Endodermal cell (in vitro differentiated cells): ENCODE measurements around the gene ASTN2. TPM values are rescaled to one million over a fixed set of nuclear protein-coding genes. Genes with fewer than 3 reads are reported as not detected.

Experiments
- DNase-seq: peaks from one replicate; pipeline ENCODE4 v3.0.0-alpha.2; 2017
- H3K27ac ChIP-seq: 2 replicates; pipeline ENCODE4 v1.5.1; 2013; ENCODE audit warnings: mild to moderate bottlenecking, low read depth, low read length, moderate library complexity
- H3K27me3 ChIP-seq: 2 replicates; pipeline ENCODE4 v1.6.1; 2013; ENCODE audit warnings: mild to moderate bottlenecking, low read length, moderate library complexity; ENCODE audit not compliant: insufficient read depth, control insufficient read depth, poor library complexity, severe bottlenecking
- H3K36me3 ChIP-seq: 2 replicates; pipeline ENCODE4 v1.7.0; 2013; ENCODE audit warnings: mild to moderate bottlenecking, low read length, moderate library complexity; ENCODE audit not compliant: control insufficient read depth, insufficient read depth
- H3K4me1 ChIP-seq: one replicate; pipeline ENCODE4 v1.7.0; 2013; ENCODE audit warnings: low read length; ENCODE audit not compliant: control insufficient read depth, insufficient read depth
- H3K4me3 ChIP-seq: 2 replicates; pipeline ENCODE4 v1.5.1; 2013; ENCODE audit warnings: mild to moderate bottlenecking, low read length, moderate library complexity
- H3K9ac ChIP-seq: 2 replicates; pipeline ENCODE4 v1.6.1; 2013; ENCODE audit warnings: mild to moderate bottlenecking, low read length, moderate library complexity; ENCODE audit not compliant: poor library complexity, severe bottlenecking; ENCODE audit errors: extremely low read depth
- H3K9me3 ChIP-seq: 2 replicates; pipeline ENCODE4 v1.6.1; 2013; ENCODE audit warnings: mild to moderate bottlenecking, low read length, moderate library complexity; ENCODE audit not compliant: control insufficient read depth
- H3K27ac Mint-ChIP-seq: 2 replicates; pipeline ENCODE4 v1.8.0; 2020; ENCODE audit warnings: mixed read lengths
- H3K27me3 Mint-ChIP-seq: 2 replicates; pipeline ENCODE4 v1.8.0; 2021; ENCODE audit warnings: mild to moderate bottlenecking, mixed read lengths; ENCODE audit not compliant: insufficient read depth
- H3K36me3 Mint-ChIP-seq: 2 replicates; pipeline ENCODE4 v1.8.0; 2020; ENCODE audit warnings: low read depth, mixed read lengths
- H3K4me1 Mint-ChIP-seq: 2 replicates; pipeline ENCODE4 v1.8.0; 2020; ENCODE audit warnings: mixed read lengths
- H3K4me3 Mint-ChIP-seq: 2 replicates; pipeline ENCODE4 v1.8.0; 2020; ENCODE audit warnings: mild to moderate bottlenecking, moderate library complexity, mixed read lengths
- H3K9me3 Mint-ChIP-seq: 2 replicates; pipeline ENCODE4 v1.8.0; 2020; ENCODE audit warnings: mild to moderate bottlenecking, mixed read lengths
- WGBS, 2 experiments: methylation state at CpG; one replicate each; pipeline versions ENCODE4 v1.1.5 to v1.1.7; 2013; ENCODE audit warnings: missing lambda C conversion rate in 2 of 2, mixed read lengths in 1 of 2; ENCODE audit not compliant: insufficient coverage in 1 of 2, insufficient read length in 1 of 2; 5-methylcytosine and 5-hydroxymethylcytosine counted together
- total RNA-seq, 2 donors: library from RNA; stranded (reverse); fragmentation: NEBNext Ultra II Directional in 1 of 2; extraction: Animal tissue kit (Norgen Biotek cat#: 25700) in 1 of 2; gene quantifications; 2 replicates in 1 of 2; 3 replicates in 1 of 2; pipeline ENCODE4 v1.2.1, GENCODE V29; 2021
- TF ChIP-seq, protein P1 (sequence below): fragments of 200-600 bp; sonication (generic); conservative IDR thresholded peaks from 2 replicates; pipeline ENCODE4 v1.5.0; 2021; ENCODE audit warnings: antibody characterized with exemption, mild to moderate bottlenecking

The ASTN2 gene
- total RNA-seq, 2 donors from 2014 or later, result 8.9 to 10.4 TPM

DNA sequence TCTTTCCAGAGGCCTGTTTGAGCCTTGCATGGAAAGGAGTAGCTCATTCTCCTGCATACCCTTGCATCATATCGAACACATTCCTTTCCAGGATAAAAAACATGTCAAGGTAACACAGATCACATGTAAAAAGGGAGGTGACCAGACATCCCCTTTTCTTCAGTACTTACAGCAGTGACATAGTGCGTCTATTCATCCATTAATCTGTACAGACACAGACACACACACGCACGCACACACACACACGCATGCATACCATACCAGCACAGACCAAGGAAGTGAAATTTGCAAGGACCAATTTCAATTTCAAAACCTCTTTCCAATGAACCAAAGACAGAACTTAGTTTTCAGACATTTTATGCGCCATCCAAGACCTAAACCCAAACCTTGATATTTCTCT, 1005.2 kb downstream of the ASTN2 start:
- no peak overlapping the region for H3K4me3 Mint-ChIP-seq
- Histone ChIP-seq H3K27ac (no peak overlapping the region), H3K36me3 (no peaks in the 10 kb centered on the region), H3K27me3 (peaks cover 72% of the 10 kb centered on the region), H3K4me3 (no peak overlapping the region), H3K9ac (no peak overlapping the region), H3K9me3 (no peaks in the 10 kb centered on the region), H3K4me1 (no peaks in the 10 kb centered on the region)
- no peaks in the 10 kb centered on the region for H3K9me3 Mint-ChIP-seq
- no peak overlapping the region for H3K27ac Mint-ChIP-seq
- peaks cover 61% of the 10 kb centered on the region for H3K27me3 Mint-ChIP-seq
- TF ChIP-seq, protein P1, sequence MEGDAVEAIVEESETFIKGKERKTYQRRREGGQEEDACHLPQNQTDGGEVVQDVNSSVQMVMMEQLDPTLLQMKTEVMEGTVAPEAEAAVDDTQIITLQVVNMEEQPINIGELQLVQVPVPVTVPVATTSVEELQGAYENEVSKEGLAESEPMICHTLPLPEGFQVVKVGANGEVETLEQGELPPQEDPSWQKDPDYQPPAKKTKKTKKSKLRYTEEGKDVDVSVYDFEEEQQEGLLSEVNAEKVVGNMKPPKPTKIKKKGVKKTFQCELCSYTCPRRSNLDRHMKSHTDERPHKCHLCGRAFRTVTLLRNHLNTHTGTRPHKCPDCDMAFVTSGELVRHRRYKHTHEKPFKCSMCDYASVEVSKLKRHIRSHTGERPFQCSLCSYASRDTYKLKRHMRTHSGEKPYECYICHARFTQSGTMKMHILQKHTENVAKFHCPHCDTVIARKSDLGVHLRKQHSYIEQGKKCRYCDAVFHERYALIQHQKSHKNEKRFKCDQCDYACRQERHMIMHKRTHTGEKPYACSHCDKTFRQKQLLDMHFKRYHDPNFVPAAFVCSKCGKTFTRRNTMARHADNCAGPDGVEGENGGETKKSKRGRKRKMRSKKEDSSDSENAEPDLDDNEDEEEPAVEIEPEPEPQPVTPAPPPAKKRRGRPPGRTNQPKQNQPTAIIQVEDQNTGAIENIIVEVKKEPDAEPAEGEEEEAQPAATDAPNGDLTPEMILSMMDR, result no peak
- 67 to 77% methylated on average over 5 to 6 of the region's 6 CpGs for WGBS, 2 experiments
- peaks cover 5% of the 10 kb centered on the region for H3K4me1 Mint-ChIP-seq
- no peaks in the 10 kb centered on the region for H3K36me3 Mint-ChIP-seq
- no peak for DNase-seq

DNA sequence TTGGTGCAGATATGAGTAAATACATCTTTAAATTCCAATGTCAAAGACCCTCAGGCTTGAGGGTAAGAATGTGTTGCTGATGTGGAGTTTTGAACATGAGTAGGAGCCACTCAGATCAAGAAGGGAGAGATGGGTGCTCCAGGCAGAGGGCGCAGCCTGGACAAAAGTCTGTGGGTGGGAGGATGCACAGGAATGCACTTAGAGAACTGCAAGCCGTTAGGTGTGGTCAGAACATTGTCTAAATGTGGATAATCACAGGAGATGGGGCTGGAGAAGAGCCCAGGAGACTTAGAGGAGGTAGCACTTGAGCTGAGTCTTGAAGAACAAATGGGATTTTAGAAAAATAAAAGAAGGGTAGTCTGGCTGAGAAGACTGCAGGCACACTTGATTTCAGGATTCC, 1005.7 kb downstream of the ASTN2 start:
- no peaks in the 10 kb centered on the region for H3K9me3 Mint-ChIP-seq
- no peaks in the 10 kb centered on the region for H3K36me3 Mint-ChIP-seq
- peaks cover under 1% of the 10 kb centered on the region for H3K4me1 Mint-ChIP-seq
- Histone ChIP-seq H3K4me3 (no peak overlapping the region), H3K27me3 (peaks cover 73% of the 10 kb centered on the region), H3K9ac (no peak overlapping the region), H3K4me1 (no peaks in the 10 kb centered on the region), H3K36me3 (no peaks in the 10 kb centered on the region), H3K9me3 (no peaks in the 10 kb centered on the region), H3K27ac (no peak overlapping the region)
- H3K27ac Mint-ChIP-seq, result no peak overlapping the region
- WGBS, 2 experiments, result 90 to 100% methylated on average over 1 to 2 of the region's 2 CpGs
- TF ChIP-seq, protein P1, result no peak
- no peak overlapping the region for H3K4me3 Mint-ChIP-seq
- peaks cover 63% of the 10 kb centered on the region for H3K27me3 Mint-ChIP-seq
- DNase-seq, result no peak

DNA sequence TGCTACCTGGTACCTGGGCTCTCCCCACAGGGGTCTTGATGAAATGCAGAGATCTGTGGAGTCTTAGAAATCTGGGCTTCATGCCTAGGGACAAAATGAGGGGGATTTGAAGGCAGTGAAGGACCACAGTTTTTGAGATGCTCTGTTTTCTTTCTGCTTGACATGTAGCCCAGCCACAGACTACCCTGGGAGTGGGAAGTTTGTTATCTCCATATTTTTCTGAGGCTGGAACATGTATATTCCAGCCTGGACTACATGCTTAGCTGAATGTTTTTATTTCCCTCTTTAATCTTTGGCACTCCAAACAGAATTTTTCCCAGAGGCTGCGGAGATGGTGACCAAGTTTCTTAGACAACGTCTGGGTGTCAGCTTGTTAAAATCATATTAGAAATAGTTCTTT, 1008.4 kb downstream of the ASTN2 start:
- H3K36me3 Mint-ChIP-seq, result no peaks in the 10 kb centered on the region

More for the DNA sequence above, 1008.4 kb downstream of the ASTN2 start:
- Histone ChIP-seq H3K9ac (no peak overlapping the region), H3K27me3 (peaks cover 70% of the 10 kb centered on the region), H3K27ac (no peak overlapping the region), H3K36me3 (no peaks in the 10 kb centered on the region), H3K4me1 (no peaks in the 10 kb centered on the region), H3K4me3 (no peak overlapping the region), H3K9me3 (no peaks in the 10 kb centered on the region)
- Mint-ChIP-seq H3K27ac (no peak overlapping the region), H3K4me3 (no peak overlapping the region), H3K27me3 (peaks cover 51% of the 10 kb centered on the region), H3K9me3 (no peaks in the 10 kb centered on the region), H3K4me1 (no peaks in the 10 kb centered on the region)
- TF ChIP-seq, protein P1, result no peak
- DNase-seq, result no peak
- WGBS, 2 experiments, result 96% methylated on average over 2 of the region's 2 CpGs; no CpG with 5 or more reads in 1 of the 2 experiments
